Measurements from ENCODE around the gene NCOA6. TPM values are rescaled to one million over a fixed set of nuclear protein-coding genes. Genes with fewer than 3 reads are reported as not detected.

The NCOA6 gene
- polyA plus RNA-seq, 1 of the 3 experiments (the other 2 are of a cell fraction), result 14.5 TPM

- peaks cover 27 to 42% of the 10 kb centered on the region in 2 experiments for H3K36me3 ChIP-seq (replicated peaks in 1 of 2; ENCODE audit: control insufficient read depth in 1 of 2, insufficient read depth in 2 of 2, low read length in 1 of 2)
- H3K9me2 ChIP-seq, result no peaks in the 10 kb centered on the region
- ChIA-PET POLR2A (no interaction called here), CTCF (interaction anchor here (1.7 kb wide), 1 partner anchor 461 kb away, joined by 8 read pairs; no protein-coding TSS in a partner anchor)
- 45% methylated on average over 1 of the region's 1 CpG for WGBS (ENCODE audit: low lambda C conversion rate)
- H3K27ac ChIP-seq (ENCODE audit: low read depth in 2 of 2, low read length in 1 of 2), result no peak overlapping the region; a peak in 1 of 4 replicates
- H3K9me3 ChIP-seq, result no peaks in the 10 kb centered on the region
- peaks cover 0 to 2% of the 10 kb centered on the region in 2 experiments; a peak in 1 of 4 replicates for H3K4me1 ChIP-seq (ENCODE audit: control insufficient read depth in 1 of 2, insufficient read depth in 2 of 2, low read depth in 1 of 2, low read length in 1 of 2)
- no peaks in the 10 kb centered on the region for H4K20me1 ChIP-seq (ENCODE audit: insufficient read depth)
- TF ChIP-seq JUND (IDR thresholded peaks at IDR 0.05) (no peak), NFIC (IDR thresholded peaks at IDR 0.05; ENCODE audit: borderline replicate concordance) (no peak), POLR2AphosphoS5 (IDR thresholded peaks at IDR 0.05; ENCODE audit: low read depth, low read length) (no peak), NRF1 (IDR thresholded peaks at IDR 0.05; ENCODE audit: low read depth, low read length) (no peak), YY1 (IDR thresholded peaks at IDR 0.05; ENCODE audit: low read depth) (no peak), FOSL2 (IDR thresholded peaks at IDR 0.05; ENCODE audit: borderline replicate concordance, low read depth) (no peak), EZH2phosphoT487 (IDR thresholded peaks at IDR 0.05; ENCODE audit: borderline replicate concordance, low read depth) (no peak), TEAD4 (IDR thresholded peaks at IDR 0.05; ENCODE audit: borderline replicate concordance, insufficient read depth) (no peak), SMC3 (IDR thresholded peaks at IDR 0.05; ENCODE audit: low read depth, low read length) (no peak), SIN3A (IDR thresholded peaks at IDR 0.05; ENCODE audit: borderline replicate concordance, low read depth, low read length) (no peak), GATA2 (CRISPR knock-in tag; IDR thresholded peaks at IDR 0.05) (no peak)
- TF ChIP-seq, protein P1, sequence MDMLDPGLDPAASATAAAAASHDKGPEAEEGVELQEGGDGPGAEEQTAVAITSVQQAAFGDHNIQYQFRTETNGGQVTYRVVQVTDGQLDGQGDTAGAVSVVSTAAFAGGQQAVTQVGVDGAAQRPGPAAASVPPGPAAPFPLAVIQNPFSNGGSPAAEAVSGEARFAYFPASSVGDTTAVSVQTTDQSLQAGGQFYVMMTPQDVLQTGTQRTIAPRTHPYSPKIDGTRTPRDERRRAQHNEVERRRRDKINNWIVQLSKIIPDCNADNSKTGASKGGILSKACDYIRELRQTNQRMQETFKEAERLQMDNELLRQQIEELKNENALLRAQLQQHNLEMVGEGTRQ (IDR thresholded peaks at IDR 0.05; ENCODE audit: borderline replicate concordance, low read depth, low read length), result no peak
- no peaks in the 10 kb centered on the region; the same call in 1 of the 2 replicates for H3K79me2 ChIP-seq (ENCODE audit: insufficient read depth)
- no peak overlapping the region for H3K9ac ChIP-seq
- peaks cover 4% of the 10 kb centered on the region for H3F3A ChIP-seq (replicated peaks; ENCODE audit: insufficient read depth)
- no peak overlapping the region for H3K4me2 ChIP-seq
- no peaks in the 10 kb centered on the region for H3K27me3 ChIP-seq (ENCODE audit: insufficient read depth)
- H3K4me3 ChIP-seq (ENCODE audit: low read depth in 2 of 2, low read length in 1 of 2), result no peak overlapping the region
- no peak for DNase-seq
- H2AFZ ChIP-seq (ENCODE audit: low read depth), result no peak overlapping the region
Observed at GRCh38 chr20:34773726-34774125, 51.7 kb downstream of the NCOA6 start.

DNA sequence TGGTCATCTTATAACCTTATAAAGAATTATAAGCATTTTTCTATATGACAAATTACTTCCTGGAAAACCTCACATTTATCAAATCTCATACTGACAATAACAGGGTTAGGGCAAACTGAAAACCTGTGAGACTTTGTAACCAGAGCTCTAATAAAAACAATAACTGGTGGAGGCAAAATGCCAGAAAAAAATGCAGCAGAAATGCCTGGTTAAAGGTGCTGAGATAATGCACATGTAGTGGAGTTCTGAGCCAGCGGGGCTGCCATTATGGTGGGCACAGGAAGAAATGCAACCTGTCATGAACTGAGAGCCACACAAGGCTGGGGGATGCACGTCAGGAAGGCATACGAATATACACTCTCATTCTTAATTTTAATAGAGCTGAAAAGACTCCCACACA lies 53.0 kb downstream of the NCOA6 start:
- no peak overlapping the region for H3K27ac ChIP-seq (ENCODE audit: low read depth in 2 of 2, low read length in 1 of 2)
- no peaks in the 10 kb centered on the region for H4K20me1 ChIP-seq (ENCODE audit: insufficient read depth)
- H3K79me2 ChIP-seq (ENCODE audit: insufficient read depth), result no peaks in the 10 kb centered on the region; the same call in 1 of the 2 replicates
- no peaks in the 10 kb centered on the region for H3K9me2 ChIP-seq
- 98% methylated on average over 3 of the region's 3 CpGs for WGBS (ENCODE audit: low lambda C conversion rate)
- ChIA-PET CTCF (interaction anchor here (1.2 to 1.8 kb wide), 3 partner anchors 13 to 460 kb away, joined by 3 to 5 read pairs (median 4); no protein-coding TSS in a partner anchor), POLR2A (no interaction called here)
- H3K4me2 ChIP-seq, result no peak overlapping the region
- H3K36me3 ChIP-seq (replicated peaks in 1 of 2; ENCODE audit: control insufficient read depth in 1 of 2, insufficient read depth in 2 of 2, low read length in 1 of 2), result peaks cover 37 to 43% of the 10 kb centered on the region in 2 experiments
- no peak overlapping the region for H3K9ac ChIP-seq
- TF ChIP-seq, protein P1 (IDR thresholded peaks at IDR 0.05; ENCODE audit: borderline replicate concordance, low read depth, low read length), result no peak
- TF ChIP-seq, protein P2, sequence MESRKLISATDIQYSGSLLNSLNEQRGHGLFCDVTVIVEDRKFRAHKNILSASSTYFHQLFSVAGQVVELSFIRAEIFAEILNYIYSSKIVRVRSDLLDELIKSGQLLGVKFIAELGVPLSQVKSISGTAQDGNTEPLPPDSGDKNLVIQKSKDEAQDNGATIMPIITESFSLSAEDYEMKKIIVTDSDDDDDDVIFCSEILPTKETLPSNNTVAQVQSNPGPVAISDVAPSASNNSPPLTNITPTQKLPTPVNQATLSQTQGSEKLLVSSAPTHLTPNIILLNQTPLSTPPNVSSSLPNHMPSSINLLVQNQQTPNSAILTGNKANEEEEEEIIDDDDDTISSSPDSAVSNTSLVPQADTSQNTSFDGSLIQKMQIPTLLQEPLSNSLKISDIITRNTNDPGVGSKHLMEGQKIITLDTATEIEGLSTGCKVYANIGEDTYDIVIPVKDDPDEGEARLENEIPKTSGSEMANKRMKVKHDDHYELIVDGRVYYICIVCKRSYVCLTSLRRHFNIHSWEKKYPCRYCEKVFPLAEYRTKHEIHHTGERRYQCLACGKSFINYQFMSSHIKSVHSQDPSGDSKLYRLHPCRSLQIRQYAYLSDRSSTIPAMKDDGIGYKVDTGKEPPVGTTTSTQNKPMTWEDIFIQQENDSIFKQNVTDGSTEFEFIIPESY (IDR thresholded peaks at IDR 0.05; ENCODE audit: borderline replicate concordance, low read depth), result no peak
- TF ChIP-seq REST (IDR thresholded peaks at IDR 0.05; ENCODE audit: low read depth, low read length) (no peak), CHD2 (IDR thresholded peaks at IDR 0.05; ENCODE audit: low read length, partially characterized antibody) (no peak), JUND (IDR thresholded peaks at IDR 0.05) (no peak)
- peaks cover 2 to 7% of the 10 kb centered on the region in 2 experiments; a peak in 2 of 4 replicates for H3K4me1 ChIP-seq (ENCODE audit: control insufficient read depth in 1 of 2, insufficient read depth in 2 of 2, low read depth in 1 of 2, low read length in 1 of 2)
- H3K4me3 ChIP-seq (ENCODE audit: low read depth in 2 of 2, low read length in 1 of 2), result no peak overlapping the region
- DNase-seq, result no peak
- H2AFZ ChIP-seq (ENCODE audit: low read depth), result no peak overlapping the region
- H3F3A ChIP-seq (replicated peaks; ENCODE audit: insufficient read depth), result peaks cover 4% of the 10 kb centered on the region
- no peaks in the 10 kb centered on the region for H3K27me3 ChIP-seq (ENCODE audit: insufficient read depth)
- no peaks in the 10 kb centered on the region for H3K9me3 ChIP-seq
